H1 (cell line): ENCODE measurements around the gene TP63. TPM values are rescaled to one million over a fixed set of nuclear protein-coding genes. Genes with fewer than 3 reads are reported as not detected.

ENCODE experiments used
- ATF2 ChIP-seq: IDR thresholded peaks from 2 replicates; pipeline ENCODE4 v1.6.1; 2012; ENCODE audit warnings: low read length, inconsistent platforms
- ATF3 ChIP-seq: IDR thresholded peaks from 2 replicates; pipeline ENCODE4 v1.6.1; 2011; ENCODE audit warnings: low read depth, mild to moderate bottlenecking, low read length; ENCODE audit not compliant: insufficient read depth
- BRCA1 ChIP-seq: IDR thresholded peaks from 2 replicates; pipeline ENCODE4 v1.6.1; 2012; ENCODE audit warnings: low read depth, low read length, improper control_type of control experiment
- CHD7 ChIP-seq: fragments of 300-600 bp; sonication (generic); IDR thresholded peaks from 2 replicates; pipeline ENCODE4 v1.7.1; 2012; ENCODE audit warnings: low read length, moderate library complexity, mild to moderate bottlenecking, inconsistent platforms; ENCODE audit not compliant: insufficient replicate concordance
- EZH2 ChIP-seq: fragments of 200-600 bp; sonication (generic); IDR thresholded peaks from 2 replicates; pipeline ENCODE4 v1.7.1; 2012; ENCODE audit warnings: low read depth, mild to moderate bottlenecking, moderate library complexity, low read length, inconsistent platforms; ENCODE audit not compliant: severe bottlenecking
- KDM5A ChIP-seq: fragments of 200-600 bp; IDR thresholded peaks from 2 replicates; pipeline ENCODE4 v1.7.1; 2012; ENCODE audit warnings: mild to moderate bottlenecking, low read length, inconsistent platforms, mixed read lengths
- MAFK ChIP-seq: IDR thresholded peaks from 2 replicates; pipeline ENCODE4 v1.6.1; 2012; ENCODE audit warnings: low read depth, mild to moderate bottlenecking, improper control_type of control experiment, low read length
- POLR2A ChIP-seq, 2 experiments: IDR thresholded peaks; 1 replicate in 1 of 2; 2 replicates in 1 of 2; pipeline ENCODE4 v1.6.1; 2011; ENCODE audit warnings: low read depth in 2 of 2, low read length in 2 of 2, mild to moderate bottlenecking in 2 of 2; ENCODE audit errors: control extremely low read depth in 1 of 2
- SIN3A ChIP-seq, 2 experiments: IDR thresholded peaks in 1 of 2; conservative IDR thresholded peaks in 1 of 2; 2 replicates each; pipeline ENCODE4 v1.6.1; 2011 to 2012; ENCODE audit warnings: low read length in 2 of 2, improper control_type of control experiment in 1 of 2, low read depth in 1 of 2, mild to moderate bottlenecking in 1 of 2
- SIRT6 ChIP-seq: IDR thresholded peaks from one replicate; pipeline ENCODE4 v1.7.1; 2012; ENCODE audit warnings: low read length, inconsistent platforms
- polyA plus RNA-seq, 7 experiments: library from polyadenylated mRNA; depleted of rRNA in 3 of 7; stranded (reverse) in 5 of 7; unstranded in 2 of 7; fragments of >200 nt in 5 of 7; fragments of 200-250 nt in 2 of 7; gene quantifications; 1 replicate in 5 of 7; 2 replicates in 1 of 7; 4 replicates in 1 of 7; pipeline versions ENCODE4 v1.2.1 to v1.2.3, GENCODE V29; 2011 to 2013; ENCODE audit warnings: missing spikeins in 2 of 7, mixed read lengths in 2 of 7
- total RNA-seq: library from RNA; stranded (reverse); fragmentation: NEBNext Ultra II Directional; extraction: Animal tissue kit (Norgen Biotek cat#: 25700); gene quantifications from 2 replicates; pipeline ENCODE4 v1.2.1, GENCODE V29; 2021

Gene TP63
- total and polyA plus RNA-seq, 2 of the 8 experiments (the other 6 are each of a cell fraction or from before 2014, with no cell fraction given): not detected

GRCh38 chr3:189680723-189681122, 49.5 kb downstream of the TP63 start (continued):
- TF ChIP-seq CHD7 (no peak), EZH2 (no peak), SIRT6 (no peak), MAFK (no peak), KDM5A (no peak), ATF3 (no peak), SIN3A (conservative IDR thresholded peaks at IDR 0.05 in 1 of 2, IDR thresholded peaks at IDR 0.05 in 1 of 2; ENCODE audit: low read depth in 1 of 2, low read length in 2 of 2) (no peak), BRCA1 (no peak), ATF2 (no peak), POLR2A (IDR thresholded peaks at IDR 0.05; ENCODE audit: control extremely low read depth in 1 of 2, low read depth in 2 of 2, low read length in 2 of 2) (no peak)
